Loucy (cell line): ENCODE data around the gene PRRT4.

Experiments
- H2AFZ ChIP-seq: fragments of 200-600 bp; sonication (generic); 2 replicates; pipeline ENCODE4 v1.6.0; 2016; ENCODE audit warnings: antibody characterized with exemption, mild to moderate bottlenecking, low read length, moderate library complexity
- H3F3A ChIP-seq: fragments of 200-600 bp; 2 replicates; pipeline ENCODE4 v1.6.0; 2016; ENCODE audit warnings: antibody characterized with exemption, low read depth, mild to moderate bottlenecking
- H3K27me3 ChIP-seq: fragments of 200-600 bp; sonication (generic); 2 replicates; pipeline ENCODE4 v1.6.1; 2014; ENCODE audit warnings: low read length, mild to moderate bottlenecking; ENCODE audit not compliant: insufficient read depth, poor library complexity, severe bottlenecking
- H3K36me3 ChIP-seq: fragments of 200-600 bp; sonication (generic); 2 replicates; pipeline ENCODE4 v1.6.1; 2016; ENCODE audit warnings: low read length; ENCODE audit not compliant: insufficient read depth
- H3K4me1 ChIP-seq: fragments of 200-600 bp; sonication (generic); 2 replicates; pipeline ENCODE4 v1.5.1; 2014; ENCODE audit warnings: low read length, mild to moderate bottlenecking; ENCODE audit not compliant: insufficient read depth, poor library complexity, severe bottlenecking
- H3K4me2 ChIP-seq: fragments of 200-600 bp; sonication (generic); 2 replicates; pipeline ENCODE4 v1.6.0; 2014; ENCODE audit warnings: antibody characterized with exemption, low read length, low read depth, mild to moderate bottlenecking; ENCODE audit not compliant: poor library complexity, severe bottlenecking
- H3K4me3 ChIP-seq: fragments of 200-600 bp; sonication (generic); 2 replicates; pipeline ENCODE4 v1.5.1; 2014; ENCODE audit warnings: low read length, mild to moderate bottlenecking, mixed read lengths; ENCODE audit not compliant: poor library complexity, severe bottlenecking
- H3K79me2 ChIP-seq: fragments of 200-600 bp; sonication (generic); 2 replicates; pipeline ENCODE4 v1.6.1; 2014; ENCODE audit warnings: low read length; ENCODE audit not compliant: insufficient read depth
- H3K9ac ChIP-seq: fragments of 200-600 bp; sonication (generic); 2 replicates; pipeline ENCODE4 v1.6.0; 2014; ENCODE audit warnings: mild to moderate bottlenecking, low read depth, low read length, moderate library complexity; ENCODE audit not compliant: poor library complexity, severe bottlenecking
- H3K9me2 ChIP-seq: fragments of 200-600 bp; sonication (generic); replicated peaks from 2 replicates; pipeline ENCODE4 v1.6.1; 2016; ENCODE audit warnings: low read depth, low read length, mixed read lengths
- H3K9me3 ChIP-seq: fragments of 200-600 bp; sonication (generic); 2 replicates; pipeline ENCODE4 v1.6.1; 2014; ENCODE audit warnings: mild to moderate bottlenecking, antibody characterized with exemption, low read length, low read depth; ENCODE audit not compliant: insufficient read depth
- H4K20me1 ChIP-seq: fragments of 200-600 bp; sonication (generic); 2 replicates; pipeline ENCODE4 v1.6.0; 2014; ENCODE audit warnings: antibody characterized with exemption, low read length, mild to moderate bottlenecking; ENCODE audit not compliant: insufficient read depth, poor library complexity, severe bottlenecking
- CTCF ChIP-seq: fragments of 200-600 bp; sonication (generic); conservative IDR thresholded peaks from 2 replicates; pipeline ENCODE4 v1.5.1; 2014; ENCODE audit warnings: mild to moderate bottlenecking, antibody characterized with exemption, low read length
- EZH2phosphoT487 ChIP-seq: fragments of 200-600 bp; IDR thresholded peaks from 2 replicates; pipeline ENCODE4 v1.6.1; 2018; ENCODE audit warnings: antibody characterized with exemption, mild to moderate bottlenecking, moderate library complexity, borderline replicate concordance

Gene PRRT4

GRCh38 chr7:128309124-128309523, 52.4 kb downstream of the PRRT4 start:
- H3K4me3 ChIP-seq: no peak overlapping the region
- H3F3A ChIP-seq: no peaks in the 10 kb centered on the region
- no peak for TF ChIP-seq EZH2phosphoT487
- TF ChIP-seq CTCF: no peak
- H3K36me3 ChIP-seq: peaks cover 86% of the 10 kb centered on the region
- no peaks in the 10 kb centered on the region for H3K9me3 ChIP-seq
- no peak overlapping the region for H2AFZ ChIP-seq
- H3K27me3 ChIP-seq: no peaks in the 10 kb centered on the region
- H4K20me1 ChIP-seq: no peaks in the 10 kb centered on the region
- no peaks in the 10 kb centered on the region for H3K79me2 ChIP-seq
- no peak overlapping the region for H3K9ac ChIP-seq
- no peaks in the 10 kb centered on the region for H3K9me2 ChIP-seq
- H3K4me1 ChIP-seq: peaks cover 4% of the 10 kb centered on the region
- H3K4me2 ChIP-seq: no peak overlapping the region

GRCh38 chr7:128307061-128307460, 54.4 kb downstream of the PRRT4 start:
- no peak for TF ChIP-seq EZH2phosphoT487
- TF ChIP-seq CTCF: no peak

GRCh38 chr7:128304212-128304611, 57.3 kb downstream of the PRRT4 start:
- no peak overlapping the region for H3K4me3 ChIP-seq
- H3F3A ChIP-seq: no peaks in the 10 kb centered on the region
- H3K9me3 ChIP-seq: no peaks in the 10 kb centered on the region
- no peak overlapping the region for H2AFZ ChIP-seq
- no peak overlapping the region for H3K9ac ChIP-seq
- no peaks in the 10 kb centered on the region for H3K79me2 ChIP-seq
- H3K9me2 ChIP-seq: no peaks in the 10 kb centered on the region
- H3K4me1 ChIP-seq: peaks cover 1% of the 10 kb centered on the region
- no peak for TF ChIP-seq EZH2phosphoT487
- TF ChIP-seq CTCF: no peak
- H3K27me3 ChIP-seq: no peaks in the 10 kb centered on the region
- peaks cover 42% of the 10 kb centered on the region for H3K36me3 ChIP-seq
- no peak overlapping the region for H3K4me2 ChIP-seq
- no peaks in the 10 kb centered on the region for H4K20me1 ChIP-seq

More at GRCh38 chr7:128307061-128307460, 54.4 kb downstream of the PRRT4 start:
- no peaks in the 10 kb centered on the region for H4K20me1 ChIP-seq
- H3K79me2 ChIP-seq: no peaks in the 10 kb centered on the region
- H3K9me2 ChIP-seq: no peaks in the 10 kb centered on the region
- H3K4me1 ChIP-seq: peaks cover 3% of the 10 kb centered on the region
- H3K4me3 ChIP-seq: no peak overlapping the region
- no peak overlapping the region for H3K4me2 ChIP-seq
- peaks cover 70% of the 10 kb centered on the region for H3K36me3 ChIP-seq
- no peaks in the 10 kb centered on the region for H3K27me3 ChIP-seq
- no peak overlapping the region for H3K9ac ChIP-seq
- no peak overlapping the region for H2AFZ ChIP-seq
- no peaks in the 10 kb centered on the region for H3F3A ChIP-seq
- H3K9me3 ChIP-seq: no peaks in the 10 kb centered on the region
